Measurements from ENCODE around the gene MRPL16.
"Not testable (repeated sequence)": the region's sequence is repeated elsewhere in the genome, so short reads cannot be mapped to it uniquely, and the experiment has no call there.

Gene MRPL16

GRCh38 chr11:59812220-59812619, 1.6 kb upstream of the MRPL16 start:
- no peak for DNase-seq (ENCODE audit: low spot score)
- no peak for FAIRE-seq

GRCh38 chr11:59810911-59811259, 307 bp upstream of the MRPL16 start:
- DNase-seq (ENCODE audit: low spot score) (no peak), FAIRE-seq (no peak)

- FAIRE-seq (no peak), DNase-seq (ENCODE audit: low spot score) (no peak)
These were observed 3.4 kb downstream of the MRPL16 start for GRCh38 chr11:59807047-59807610.

- DNase-seq (ENCODE audit: low spot score) (no peak), FAIRE-seq (no peak)
These were observed 6.5 kb downstream of the MRPL16 start for GRCh38 chr11:59804061-59804460.

- FAIRE-seq = no peak
- peak; percentile 40 for DNase-seq (ENCODE audit: low spot score)
These were observed 7.9 kb downstream of the MRPL16 start for GRCh38 chr11:59802639-59803176.

GRCh38 chr11:59801981-59802638, 8.5 kb downstream of the MRPL16 start:
- DNase-seq (ENCODE audit: low spot score) (no peak), FAIRE-seq (no peak)

- no peak for DNase-seq (ENCODE audit: low spot score)
These were observed 9.3 kb downstream of the MRPL16 start for GRCh38 chr11:59801160-59801706.

GRCh38 chr11:59800390-59801025, 10.1 kb downstream of the MRPL16 start:
- DNase-seq (ENCODE audit: low spot score) (no peak), FAIRE-seq (no peak)

More at GRCh38 chr11:59801160-59801706, 9.3 kb downstream of the MRPL16 start:
- no peak for FAIRE-seq

- DNase-seq (ENCODE audit: low spot score) (no peak), FAIRE-seq (no peak)
These were observed 16.2 kb downstream of the MRPL16 start for GRCh38 chr11:59794417-59794816.

- DNase-seq (ENCODE audit: low spot score) (no peak), FAIRE-seq (no peak)
These were observed 18.1 kb downstream of the MRPL16 start for GRCh38 chr11:59792507-59792906.

GRCh38 chr11:59791639-59792038, 18.9 kb downstream of the MRPL16 start:
- DNase-seq (ENCODE audit: low spot score) = no peak
- no peak for FAIRE-seq

GRCh38 chr11:59787816-59788215, 22.8 kb downstream of the MRPL16 start:
- peak; percentile 26 for DNase-seq (ENCODE audit: low spot score)
- no peak for FAIRE-seq

GRCh38 chr11:59787255-59787588, 23.4 kb downstream of the MRPL16 start:
- FAIRE-seq (no peak), DNase-seq (ENCODE audit: low spot score) (no peak)

GRCh38 chr11:59785818-59786217, 24.8 kb downstream of the MRPL16 start:
- no peak for FAIRE-seq
- DNase-seq (ENCODE audit: low spot score) = no peak

- FAIRE-seq; DNase-seq (ENCODE audit: low spot score): not testable (repeated sequence)
These were observed 26.1 kb downstream of the MRPL16 start for GRCh38 chr11:59784441-59784840.

GRCh38 chr11:59783632-59784090, 26.9 kb downstream of the MRPL16 start:
- DNase-seq (ENCODE audit: low spot score) = no peak
- no peak for FAIRE-seq

GRCh38 chr11:59782080-59782479, 28.5 kb downstream of the MRPL16 start:
- FAIRE-seq = no peak
- no peak for DNase-seq (ENCODE audit: low spot score)

GRCh38 chr11:59779487-59779886, 31.1 kb downstream of the MRPL16 start:
- DNase-seq (ENCODE audit: low spot score) = no peak
- no peak for FAIRE-seq

GRCh38 chr11:59778122-59778521, 32.5 kb downstream of the MRPL16 start:
- DNase-seq (ENCODE audit: low spot score) (no peak), FAIRE-seq (no peak)

- FAIRE-seq (no peak), DNase-seq (ENCODE audit: low spot score) (no peak)
These were observed 33.5 kb downstream of the MRPL16 start for GRCh38 chr11:59777104-59777503.

- DNase-seq (ENCODE audit: low spot score) (peak; percentile 89), FAIRE-seq (peak; percentile 42)
These were observed 34.1 kb downstream of the MRPL16 start for GRCh38 chr11:59776210-59777066.

Measured in urothelium cell line (cell line).